Measurements from ENCODE around the gene SPEG. TPM values are rescaled to one million over a fixed set of nuclear protein-coding genes. Genes with fewer than 3 reads are reported as not detected.

SPEG gene
- total and polyA plus RNA-seq, 2 of the 13 experiments (the other 11 are each of a cell fraction or from before 2014, with no cell fraction given) = 0.18 to 0.24 TPM

GRCh38 chr2:219387306-219388120 is 47.1 kb upstream of the SPEG start, which contains the start of gene DNPEP (continued):
- TF ChIP-seq ZXDC (CRISPR knock-in tag; IDR thresholded peaks at IDR 0.05) (no peak), MLX (CRISPR knock-in tag; IDR thresholded peaks at IDR 0.05) (no peak; the same call in 1 of the 2 replicates), ZNF230 (CRISPR knock-in tag; IDR thresholded peaks at IDR 0.05) (peak; percentile 81), KDM2A (CRISPR knock-in tag; IDR thresholded peaks at IDR 0.05; ENCODE audit: borderline replicate concordance, low read depth) (peak; percentile 72), ERF (CRISPR knock-in tag; IDR thresholded peaks at IDR 0.05) (peak; percentile 68; the same call in 1 of the 2 replicates), ZNF552 (CRISPR knock-in tag; IDR thresholded peaks at IDR 0.05; ENCODE audit: borderline replicate concordance) (no peak), ZNF136 (CRISPR knock-in tag; IDR thresholded peaks at IDR 0.05; ENCODE audit: low read depth) (peak; percentile 98), ARID4A (CRISPR knock-in tag; IDR thresholded peaks at IDR 0.05; ENCODE audit: borderline replicate concordance) (peak; percentile 90), ETV5 (CRISPR knock-in tag; IDR thresholded peaks at IDR 0.05; ENCODE audit: borderline replicate concordance) (peak; percentile 42; the same call in 1 of the 2 replicates), USF2 (IDR thresholded peaks at IDR 0.05; ENCODE audit: low read depth, low read length) (peak; percentile 15; the same call in 1 of the 2 replicates), USF2 (CRISPR knock-in tag; IDR thresholded peaks at IDR 0.05; ENCODE audit: borderline replicate concordance) (peak; percentile 81), MYNN (CRISPR knock-in tag; IDR thresholded peaks at IDR 0.05; ENCODE audit: low read depth) (no peak; the same call in 1 of the 2 replicates), KLF9 (CRISPR knock-in tag; IDR thresholded peaks at IDR 0.05; ENCODE audit: low read depth) (0 out of 2 replicates have a peak, but pooled peaks have one; percentile 53), NR3C1 (CRISPR knock-in tag; IDR thresholded peaks at IDR 0.05) (no peak), ZNF44 (CRISPR knock-in tag; IDR thresholded peaks at IDR 0.05) (peak; percentile 57; the same call in 1 of the 2 replicates), SRSF4 (IDR thresholded peaks at IDR 0.05; ENCODE audit: low read depth, low read length, poor library complexity, severe bottlenecking) (no peak), XBP1 (CRISPR knock-in tag; IDR thresholded peaks at IDR 0.05) (no peak), ARNTL (CRISPR knock-in tag; IDR thresholded peaks at IDR 0.05) (peak; percentile 78), TOE1 (CRISPR knock-in tag; IDR thresholded peaks at IDR 0.05) (no peak)
